CD4-positive, alpha-beta T cell (primary cell): ENCODE data around the gene PNLIPRP2. TPM values are rescaled to one million over a fixed set of nuclear protein-coding genes. Genes with fewer than 3 reads are reported as not detected.

Experiments used
- ATAC-seq: fragments of 200-7000 bp; cut with Tn5 transposase; one replicate; pipeline ENCODE4 v1.10.0; 2022; ENCODE audit warnings: mild to moderate bottlenecking; ENCODE audit not compliant: poor library complexity
- CTCF ChIA-PET: fragments of 350-600 bp; sonication (Branson Sonifier 250); formaldehyde crosslinking; loops from one replicate; lab custom pipeline; 2021; ENCODE audit warnings: antibody characterized with exemption, inconsistent platforms; lab: Charles Lee
- POLR2A ChIA-PET: fragments of 350-600 bp; sonication (Branson Sonifier 250); formaldehyde crosslinking; loops from one replicate; lab custom pipeline; 2021; ENCODE audit warnings: antibody characterized with exemption, inconsistent platforms; lab: Charles Lee
- DNase-seq, 14 experiments: peaks; one replicate each; pipeline ENCODE4 v3.0.0-alpha.2; 2013 to 2020; ENCODE audit warnings: mixed read lengths in 2 of 14
- H3K27ac ChIP-seq, 2 donors: one replicate each; pipeline versions ENCODE4 v1.5.1 to v1.7.0; 2013; ENCODE audit warnings: low read length in 2 of 2, low read depth in 1 of 2, mild to moderate bottlenecking in 1 of 2
- H3K27me3 ChIP-seq, 2 experiments: 1 replicate in 1 of 2; 2 replicates in 1 of 2; pipeline versions ENCODE4 v1.6.1 to v1.7.0; 2013; ENCODE audit warnings: low read length in 2 of 2, control low read depth in 1 of 2, mild to moderate bottlenecking in 1 of 2, moderate library complexity in 1 of 2; ENCODE audit not compliant: insufficient read depth in 2 of 2, control insufficient read depth in 1 of 2
- H3K36me3 ChIP-seq: one replicate; pipeline ENCODE4 v1.6.1; 2013; ENCODE audit warnings: low read length, control low read depth; ENCODE audit not compliant: insufficient read depth
- H3K4me1 ChIP-seq: one replicate; pipeline ENCODE4 v1.6.1; 2013; ENCODE audit warnings: low read length, control low read depth; ENCODE audit not compliant: insufficient read depth
- H3K4me3 ChIP-seq: one replicate; pipeline ENCODE4 v1.5.1; 2013; ENCODE audit warnings: mild to moderate bottlenecking, low read length, moderate library complexity
- H3K9me3 ChIP-seq, 2 experiments: 1 replicate in 1 of 2; 2 replicates in 1 of 2; pipeline versions ENCODE4 v1.6.1 to v1.7.0; 2013; ENCODE audit warnings: low read length in 2 of 2, mild to moderate bottlenecking in 2 of 2, control low read depth in 1 of 2, moderate library complexity in 1 of 2; ENCODE audit not compliant: control insufficient read depth in 1 of 2, insufficient read depth in 1 of 2
- H3K27ac Mint-ChIP-seq: one replicate; pipeline ENCODE4 v1.8.0; 2020; ENCODE audit warnings: mixed read lengths
- H3K27me3 Mint-ChIP-seq: one replicate; pipeline ENCODE4 v1.8.0; 2021; ENCODE audit warnings: mixed read lengths
- H3K36me3 Mint-ChIP-seq: one replicate; pipeline ENCODE4 v1.8.0; 2021; ENCODE audit warnings: low read depth, mixed read lengths
- H3K4me1 Mint-ChIP-seq: one replicate; pipeline ENCODE4 v1.8.0; 2021; ENCODE audit warnings: low read depth, mixed read lengths
- H3K4me3 Mint-ChIP-seq: one replicate; pipeline ENCODE4 v1.8.0; 2020; ENCODE audit warnings: mild to moderate bottlenecking, mixed read lengths
- H3K9me3 Mint-ChIP-seq: one replicate; pipeline ENCODE4 v1.8.0; 2020; ENCODE audit warnings: mixed read lengths
- intact Hi-C, 2 experiments: fragments of 100-400 bp; cut with DNase I in 1 of 2; cut with micrococcal nuclease in 1 of 2; formaldehyde crosslinking; loops; one replicate each; pipeline versions ENCODE4 v1.15.1 to v1.9.0; 2023 to 2025; cut with DNase I, micrococcal nuclease
- total RNA-seq, 174 experiments: library from RNA in 2 of 174; stranded (reverse) in 2 of 174; gene quantifications; one replicate each; pipeline ENCODE4 v1.2.3 and lab custom pipeline; 2021 to 2026
- TF ChIP-seq, protein P1 (sequence below): fragments of 200-600 bp; IDR thresholded peaks from one replicate; pipeline ENCODE4 v1.8.0; 2022; ENCODE audit warnings: antibody characterized with exemption, mild to moderate bottlenecking

Gene PNLIPRP2
- total RNA-seq, 2 experiments from 2014 or later, result not detected

DNA sequence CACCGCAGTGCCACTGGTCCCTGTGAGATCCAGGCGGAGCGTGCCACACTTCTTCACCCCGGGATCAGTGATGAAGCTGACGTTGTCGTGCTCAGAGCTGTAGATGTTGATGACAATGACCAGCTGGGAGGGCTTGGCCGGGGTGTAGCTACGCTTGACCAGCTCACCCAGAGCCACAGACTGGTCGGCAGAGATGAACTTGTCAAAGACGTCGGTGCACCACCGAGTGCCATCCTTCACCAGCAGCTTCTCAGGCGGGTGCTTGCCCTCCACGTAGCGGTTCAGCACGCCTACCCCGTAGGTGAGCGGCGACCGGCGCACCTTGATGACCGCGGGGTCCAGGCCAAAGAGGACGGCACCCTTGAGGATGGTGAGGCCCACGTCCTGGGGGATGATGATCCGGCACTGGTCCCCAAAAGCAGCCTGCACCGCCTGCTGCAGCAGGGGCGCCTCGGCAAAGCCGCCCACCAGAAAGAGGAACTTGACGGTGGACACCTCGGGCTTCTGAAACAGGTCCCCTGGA is 54.2 kb downstream of the PNLIPRP2 start:
- POLR2A ChIA-PET, result no interaction called here
- no peak for DNase-seq
- Mint-ChIP-seq H3K4me1 (no peaks in the 10 kb centered on the region), H3K27ac (no peak overlapping the region), H3K9me3 (no peaks in the 10 kb centered on the region), H3K36me3 (no peaks in the 10 kb centered on the region), H3K4me3 (no peak overlapping the region), H3K27me3 (peaks cover 36% of the 10 kb centered on the region)
- H3K36me3 ChIP-seq, result no peaks in the 10 kb centered on the region
- no peak overlapping the region for H3K27ac ChIP-seq
- H3K27me3 ChIP-seq, result peaks cover 2 to 11% of the 10 kb centered on the region in 2 experiments
- TF ChIP-seq, protein P1, sequence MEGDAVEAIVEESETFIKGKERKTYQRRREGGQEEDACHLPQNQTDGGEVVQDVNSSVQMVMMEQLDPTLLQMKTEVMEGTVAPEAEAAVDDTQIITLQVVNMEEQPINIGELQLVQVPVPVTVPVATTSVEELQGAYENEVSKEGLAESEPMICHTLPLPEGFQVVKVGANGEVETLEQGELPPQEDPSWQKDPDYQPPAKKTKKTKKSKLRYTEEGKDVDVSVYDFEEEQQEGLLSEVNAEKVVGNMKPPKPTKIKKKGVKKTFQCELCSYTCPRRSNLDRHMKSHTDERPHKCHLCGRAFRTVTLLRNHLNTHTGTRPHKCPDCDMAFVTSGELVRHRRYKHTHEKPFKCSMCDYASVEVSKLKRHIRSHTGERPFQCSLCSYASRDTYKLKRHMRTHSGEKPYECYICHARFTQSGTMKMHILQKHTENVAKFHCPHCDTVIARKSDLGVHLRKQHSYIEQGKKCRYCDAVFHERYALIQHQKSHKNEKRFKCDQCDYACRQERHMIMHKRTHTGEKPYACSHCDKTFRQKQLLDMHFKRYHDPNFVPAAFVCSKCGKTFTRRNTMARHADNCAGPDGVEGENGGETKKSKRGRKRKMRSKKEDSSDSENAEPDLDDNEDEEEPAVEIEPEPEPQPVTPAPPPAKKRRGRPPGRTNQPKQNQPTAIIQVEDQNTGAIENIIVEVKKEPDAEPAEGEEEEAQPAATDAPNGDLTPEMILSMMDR, result no peak
- H3K4me3 ChIP-seq, result no peak overlapping the region
- CTCF ChIA-PET, result no interaction called here
- H3K4me1 ChIP-seq, result no peaks in the 10 kb centered on the region
- intact Hi-C loops, result no loop called here
- peaks cover 0 to 3% of the 10 kb centered on the region in 2 experiments for H3K9me3 ChIP-seq
- no peak for ATAC-seq

DNA sequence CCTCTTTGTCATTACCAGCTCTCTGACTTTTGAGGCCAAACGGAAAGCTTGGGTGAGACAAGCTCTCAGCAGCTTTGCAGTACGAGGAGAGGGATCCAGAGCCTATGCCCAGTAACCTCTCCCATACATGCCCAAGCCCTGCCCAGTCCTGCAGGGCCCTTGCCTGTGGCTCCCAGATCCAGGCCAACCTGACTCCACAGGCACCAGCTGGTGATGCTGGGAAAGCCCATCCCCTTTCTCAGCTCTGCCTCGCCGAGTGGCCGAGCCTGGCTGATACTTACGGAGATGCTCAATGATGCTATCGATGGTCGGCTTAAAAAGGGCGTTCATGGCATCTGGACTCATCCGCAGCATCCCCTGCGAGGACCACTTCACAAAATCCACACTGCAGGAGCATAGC is 55.4 kb downstream of the PNLIPRP2 start:
- H3K36me3 ChIP-seq, result no peaks in the 10 kb centered on the region
- no peaks in the 10 kb centered on the region for H3K36me3 Mint-ChIP-seq
- H3K4me1 Mint-ChIP-seq, result no peaks in the 10 kb centered on the region
- H3K4me3 Mint-ChIP-seq, result no peak overlapping the region
- H3K4me1 ChIP-seq, result no peaks in the 10 kb centered on the region
- H3K27me3 Mint-ChIP-seq, result peaks cover 32% of the 10 kb centered on the region
- no peaks in the 10 kb centered on the region for H3K9me3 Mint-ChIP-seq
- H3K27ac ChIP-seq, result no peak overlapping the region
- no peak overlapping the region for H3K27ac Mint-ChIP-seq
- H3K27me3 ChIP-seq, result peaks cover 2% of the 10 kb centered on the region in 2 experiments
- H3K9me3 ChIP-seq, result no peaks in the 10 kb centered on the region
- intact Hi-C loops, result no loop called here
- POLR2A ChIA-PET, result no interaction called here
- DNase-seq (no peak), ATAC-seq (no peak)
- CTCF ChIA-PET, result no interaction called here
- H3K4me3 ChIP-seq, result no peak overlapping the region
- TF ChIP-seq, protein P1, result no peak

DNA sequence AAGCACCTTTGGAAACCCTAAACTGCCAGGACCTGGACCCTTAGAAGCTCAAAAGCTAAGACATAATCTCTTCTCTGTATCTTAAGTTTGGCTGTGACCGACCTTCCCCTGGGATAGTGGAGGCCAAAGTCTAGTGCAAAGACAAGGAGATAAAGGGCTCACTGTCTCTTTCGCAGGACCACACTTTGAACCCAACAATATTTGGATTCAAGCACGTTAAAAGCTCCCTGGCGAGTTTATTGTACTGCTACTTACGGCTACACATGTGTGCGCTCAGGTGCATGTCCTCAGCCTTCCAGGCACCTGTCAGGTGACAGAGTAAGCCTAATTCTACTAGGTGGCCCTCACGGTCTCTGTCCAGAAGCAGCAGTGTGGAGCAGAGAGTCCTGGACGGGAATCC is 55.9 kb downstream of the PNLIPRP2 start:
- ATAC-seq (no peak), DNase-seq (no peak)
- H3K27ac Mint-ChIP-seq, result no peak overlapping the region
- Histone ChIP-seq H3K9me3 (no peaks in the 10 kb centered on the region), H3K4me1 (no peaks in the 10 kb centered on the region), H3K36me3 (no peaks in the 10 kb centered on the region), H3K4me3 (no peak overlapping the region), H3K27ac (no peak overlapping the region), H3K27me3 (peaks cover 0 to 2% of the 10 kb centered on the region in 2 experiments)
- no peak overlapping the region for H3K4me3 Mint-ChIP-seq
- POLR2A ChIA-PET, result no interaction called here
- CTCF ChIA-PET, result no interaction called here
- peaks cover 27% of the 10 kb centered on the region for H3K27me3 Mint-ChIP-seq
- H3K4me1 Mint-ChIP-seq, result no peaks in the 10 kb centered on the region
- TF ChIP-seq, protein P1, result no peak
- H3K9me3 Mint-ChIP-seq, result no peaks in the 10 kb centered on the region
- no peaks in the 10 kb centered on the region for H3K36me3 Mint-ChIP-seq
- intact Hi-C loops, result no loop called here
